Ishikawa (cell line): ENCODE results near the gene ING5.
A peak's percentile ranks its signal among the peaks of the same experiment; 100 is the strongest.

Source experiments
- CEBPB ChIP-seq: IDR thresholded peaks from 2 replicates; pipeline ENCODE4 v1.6.1; 2012
- CREB1 ChIP-seq: IDR thresholded peaks from 2 replicates; pipeline ENCODE4 v1.6.1; 2012; ENCODE audit warnings: low read depth
- EGR1 ChIP-seq: IDR thresholded peaks from 2 replicates; pipeline ENCODE4 v1.6.1; 2012
- EP300 ChIP-seq: IDR thresholded peaks from 2 replicates; pipeline ENCODE4 v1.6.1; 2012; ENCODE audit warnings: borderline replicate concordance
- FOXM1 ChIP-seq: IDR thresholded peaks from 2 replicates; pipeline ENCODE4 v1.6.1; 2012; ENCODE audit warnings: low read depth, borderline replicate concordance
- NFIC ChIP-seq: IDR thresholded peaks from 2 replicates; pipeline ENCODE4 v1.6.1; 2012
- RAD21 ChIP-seq: IDR thresholded peaks from 2 replicates; pipeline ENCODE4 v1.6.1; 2012; ENCODE audit warnings: low read depth
- REST ChIP-seq: IDR thresholded peaks from 2 replicates; pipeline ENCODE4 v1.6.1; 2012; ENCODE audit warnings: low read depth, mild to moderate bottlenecking
- TAF1 ChIP-seq: IDR thresholded peaks from 2 replicates; pipeline ENCODE4 v1.6.1; 2012; ENCODE audit warnings: low read depth, mild to moderate bottlenecking
- TCF12 ChIP-seq: IDR thresholded peaks from 2 replicates; pipeline ENCODE4 v1.6.1; 2012; ENCODE audit warnings: low read depth
- TEAD4 ChIP-seq: IDR thresholded peaks from 2 replicates; pipeline ENCODE4 v1.6.1; 2012
- USF1 ChIP-seq: IDR thresholded peaks from 2 replicates; pipeline ENCODE4 v1.6.1; 2012
- YY1 ChIP-seq: IDR thresholded peaks from 2 replicates; pipeline ENCODE4 v1.6.1; 2012; ENCODE audit warnings: low read depth
- ZBTB7A ChIP-seq: IDR thresholded peaks from 2 replicates; pipeline ENCODE4 v1.6.1; 2012; ENCODE audit warnings: low read depth
- TF ChIP-seq, protein P1 (sequence below): IDR thresholded peaks from 2 replicates; pipeline ENCODE4 v1.6.1; 2012

Gene ING5

GRCh38 chr2:241686324-241686649 is 15.6 kb upstream of the ING5 start:
- no peak for TF ChIP-seq YY1
- no peak for TF ChIP-seq ZBTB7A
- TF ChIP-seq FOXM1 = no peak
- TF ChIP-seq, protein P1, sequence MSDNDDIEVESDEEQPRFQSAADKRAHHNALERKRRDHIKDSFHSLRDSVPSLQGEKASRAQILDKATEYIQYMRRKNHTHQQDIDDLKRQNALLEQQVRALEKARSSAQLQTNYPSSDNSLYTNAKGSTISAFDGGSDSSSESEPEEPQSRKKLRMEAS = no peak
- TF ChIP-seq USF1 = no peak
- TF ChIP-seq TCF12 = no peak
- no peak for TF ChIP-seq NFIC
- TF ChIP-seq TAF1 = no peak
- no peak for TF ChIP-seq TEAD4
- TF ChIP-seq RAD21 = no peak

- no peak for TF ChIP-seq NFIC
- peak; percentile 31; the same call in 1 of the 2 replicates for TF ChIP-seq TCF12
- peak; percentile 93 for TF ChIP-seq YY1
- TF ChIP-seq EGR1 = no peak
- TF ChIP-seq REST = no peak
- peak; percentile 88 for TF ChIP-seq TAF1
- no peak for TF ChIP-seq ZBTB7A
- peak; percentile 88 for TF ChIP-seq FOXM1
- no peak; the same call in 1 of the 2 replicates for TF ChIP-seq USF1
- TF ChIP-seq, protein P1 = peak; percentile 90; the same call in 1 of the 2 replicates
- peak; percentile 77 for TF ChIP-seq CREB1
- no peak for TF ChIP-seq EP300
- no peak for TF ChIP-seq RAD21
- TF ChIP-seq CEBPB = no peak
- TF ChIP-seq TEAD4 = peak; percentile 13; the same call in 1 of the 2 replicates
These were observed 15.0 kb upstream of the ING5 start, which contains the start of gene DTYMK for GRCh38 chr2:241686650-241687425. DTYMK (minus strand) TSS chr2:241686815; CDS start chr2:241686783, 32 bp downstream.

- TF ChIP-seq EGR1 = no peak
- no peak for TF ChIP-seq CREB1
- no peak for TF ChIP-seq RAD21
- no peak for TF ChIP-seq YY1
- no peak for TF ChIP-seq CEBPB
- no peak for TF ChIP-seq USF1
- no peak for TF ChIP-seq NFIC
- TF ChIP-seq TCF12 = no peak
- no peak for TF ChIP-seq TAF1
- TF ChIP-seq, protein P1 = no peak
- no peak for TF ChIP-seq ZBTB7A
- TF ChIP-seq FOXM1 = no peak
These were observed 12.5 kb upstream of the ING5 start for GRCh38 chr2:241689306-241689705.

DNA sequence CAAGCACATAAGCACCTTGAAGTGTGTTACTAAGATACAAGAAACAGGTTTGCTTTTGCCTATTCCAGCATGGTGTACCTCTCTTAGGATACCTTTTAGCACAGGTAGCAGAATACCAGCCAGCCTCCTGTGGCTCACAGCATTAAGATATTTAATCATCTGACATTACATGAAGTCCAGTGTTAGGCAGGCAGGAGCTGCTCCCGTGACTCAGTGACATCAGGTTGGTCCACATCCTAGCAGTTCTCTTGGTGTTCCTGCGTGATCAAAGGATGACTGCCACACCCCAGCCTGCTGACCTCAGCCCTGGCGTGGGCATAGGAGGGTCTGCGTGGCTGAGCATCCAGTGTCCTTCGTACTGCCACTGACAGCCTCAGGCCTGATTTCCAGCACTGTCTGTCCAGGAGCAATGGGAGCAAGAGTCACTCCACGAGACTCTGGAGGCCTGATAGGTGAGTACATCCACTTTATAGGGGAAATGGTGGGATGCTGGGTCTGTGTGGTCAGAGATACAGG is 11.6 kb upstream of the ING5 start:
- TF ChIP-seq TCF12 (no peak), EGR1 (no peak), RAD21 (no peak), NFIC (no peak), TEAD4 (no peak), FOXM1 (no peak), TAF1 (no peak), CEBPB (no peak), USF1 (no peak), CREB1 (no peak), ZBTB7A (no peak), EP300 (no peak), REST (no peak), YY1 (no peak)

DNA sequence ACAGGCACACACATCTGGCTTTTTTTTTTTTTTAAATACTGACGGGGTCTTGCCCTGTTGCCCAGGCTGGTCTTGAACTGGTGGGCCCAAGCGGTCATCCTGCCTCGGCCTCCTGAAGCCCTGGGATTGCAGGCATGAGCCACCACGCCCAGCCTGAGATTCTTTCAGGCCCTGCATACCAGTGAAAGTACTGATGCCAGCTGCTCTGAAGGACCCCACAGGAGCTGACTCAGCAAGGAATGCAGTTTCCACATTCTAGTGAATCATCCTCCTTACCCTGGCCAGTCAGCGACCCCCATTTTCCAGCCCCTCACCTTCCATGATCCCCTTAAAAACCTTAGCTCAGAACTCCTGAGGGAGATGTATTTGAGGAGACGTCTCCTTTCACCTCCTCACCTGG is 9.4 kb upstream of the ING5 start:
- TF ChIP-seq CREB1 (no peak), TAF1 (no peak), REST (no peak), USF1 (no peak), YY1 (no peak), NFIC (no peak), EGR1 (no peak), CEBPB (no peak), TCF12 (no peak), ZBTB7A (no peak), FOXM1 (no peak), EP300 (no peak), TEAD4 (no peak), RAD21 (no peak)
- TF ChIP-seq, protein P1 = no peak
